A549 (cell line): ENCODE results near the gene ZNF483. TPM values are rescaled to one million over a fixed set of nuclear protein-coding genes. Genes with fewer than 3 reads are reported as not detected.

ENCODE experiments used
- ATAC-seq, 2 experiments: fragments of 200-7000 bp in 1 of 2; fragments of >200 bp in 1 of 2; cut with Nextera tagmentation in 1 of 2; cut with Tn5 transposase in 1 of 2; 3 replicates each; pipeline versions ENCODE4 v1.8.0 to v1.9.1; 2018 to 2020; ENCODE audit warnings: mild to moderate bottlenecking in 1 of 2, moderate library complexity in 1 of 2
- CTCF ChIA-PET: fragments of 300-600 bp; sonication (Branson Sonifier 250); formaldehyde crosslinking; extraction: SDS; loops from one replicate; lab custom pipeline; 2021; ENCODE audit warnings: antibody characterized with exemption, inconsistent platforms; lab: Yijun Ruan, JAX
- POLR2A ChIA-PET: fragments of 350-600 bp; formaldehyde crosslinking; extraction: SDS; loops from one replicate; lab custom pipeline; 2021; ENCODE audit warnings: antibody characterized with exemption, inconsistent platforms; lab: Yijun Ruan, JAX
- DNase-seq, 2 experiments: peaks; one replicate each; pipeline versions ENCODE4 v3.0.0 to v3.0.0-alpha.2; 2011 to 2016; ENCODE audit warnings: low read depth in 1 of 2, low spot score in 1 of 2
- FAIRE-seq: peaks from 2 replicates; lab custom pipeline; 2011; peaks lifted over from hg19 to GRCh38; lab: Jason Lieb, UNC
- H3K27ac ChIP-seq, 2 experiments: fragments of >200 bp; sonication (Bioruptor Twin); formaldehyde crosslinking; 3 replicates each; pipeline ENCODE4 v1.5.1; 2016 to 2017
- H3K4me1 ChIP-seq: fragments of >200 bp; sonication (Bioruptor Twin); formaldehyde crosslinking; 3 replicates; pipeline ENCODE4 v1.6.1; 2016
- H3K4me2 ChIP-seq: fragments of >200 bp; sonication (Bioruptor Twin); formaldehyde crosslinking; 3 replicates; pipeline ENCODE4 v1.6.1; 2016
- H3K4me3 ChIP-seq: fragments of >200 bp; sonication (Bioruptor Twin); formaldehyde crosslinking; 3 replicates; pipeline ENCODE4 v1.5.1; 2016
- H3K9me3 ChIP-seq: fragments of >200 bp; sonication (Bioruptor Twin); formaldehyde crosslinking; 3 replicates; pipeline ENCODE4 v1.6.1; 2016
- BHLHE40 ChIP-seq: IDR thresholded peaks from 2 replicates; pipeline ENCODE4 v1.6.1; 2012; ENCODE audit warnings: low read depth, low read length, inconsistent platforms
- CBX2 ChIP-seq: fragments of 200-600 bp; sonication (generic); IDR thresholded peaks from 2 replicates; pipeline ENCODE4 v1.6.1; 2016; ENCODE audit warnings: low read depth, mild to moderate bottlenecking, borderline replicate concordance
- CBX8 ChIP-seq: fragments of 200-600 bp; sonication (generic); IDR thresholded peaks from 2 replicates; pipeline ENCODE4 v1.6.1; 2016
- CHD4 ChIP-seq: fragments of 200-600 bp; sonication (generic); IDR thresholded peaks from 2 replicates; pipeline ENCODE4 v1.6.1; 2016; ENCODE audit warnings: antibody characterized with exemption, mild to moderate bottlenecking, borderline replicate concordance
- EP300 ChIP-seq, 2 experiments: fragments of >200 bp; sonication (Bioruptor Twin); formaldehyde crosslinking; IDR thresholded peaks; 2 replicates in 1 of 2; 3 replicates in 1 of 2; pipeline ENCODE4 v1.6.1; 2016 to 2017
- FOSB ChIP-seq: fragments of 250-450 bp; sonication (Bioruptor Pico); IDR thresholded peaks from 2 replicates; pipeline ENCODE4 v1.5.0; 2020; ENCODE audit warnings: mild to moderate bottlenecking, moderate library complexity
- GATA3 ChIP-seq: IDR thresholded peaks from 2 replicates; pipeline ENCODE4 v1.6.1; 2012; ENCODE audit warnings: borderline replicate concordance
- JUN ChIP-seq, 2 experiments: fragments of >200 bp; sonication (Bioruptor Twin); formaldehyde crosslinking; IDR thresholded peaks; 2 replicates in 1 of 2; 3 replicates in 1 of 2; pipeline ENCODE4 v1.6.1; 2016 to 2017
- JUNB ChIP-seq: fragments of >200 bp; sonication (Bioruptor Twin); formaldehyde crosslinking; IDR thresholded peaks from 2 replicates; pipeline ENCODE4 v1.6.1; 2016
- KDM1A ChIP-seq: fragments of 200-600 bp; sonication (generic); IDR thresholded peaks from 2 replicates; pipeline ENCODE4 v1.6.1; 2016; ENCODE audit warnings: low read depth, mild to moderate bottlenecking
- MAX ChIP-seq: IDR thresholded peaks from 2 replicates; pipeline ENCODE4 v1.6.1; 2012
- MAZ ChIP-seq: fragments of 150-350 bp; IDR thresholded peaks from 2 replicates; pipeline ENCODE4 v1.6.1; 2014; ENCODE audit warnings: antibody characterized with exemption, low read depth, low read length, borderline replicate concordance
- MYC ChIP-seq: IDR thresholded peaks from 2 replicates; pipeline ENCODE4 v1.6.1; 2012; ENCODE audit warnings: mild to moderate bottlenecking, inconsistent platforms, low read length, improper control_type of control experiment, borderline replicate concordance
- NFE2L2 ChIP-seq: fragments of 150-350 bp; conservative IDR thresholded peaks from 2 replicates; pipeline ENCODE4 v1.6.1; 2014; ENCODE audit warnings: low read length
- NPAS2 ChIP-seq: fragments of 250-450 bp; sonication (Bioruptor Pico); IDR thresholded peaks from 2 replicates; pipeline ENCODE4 v1.8.0; 2022; ENCODE audit warnings: mild to moderate bottlenecking, moderate library complexity, borderline replicate concordance
- PBX3 ChIP-seq: IDR thresholded peaks from 2 replicates; pipeline ENCODE4 v1.6.1; 2012
- RAD21 ChIP-seq, 2 experiments: fragments of >200 bp in 1 of 2; sonication (Bioruptor Twin) in 1 of 2; formaldehyde crosslinking in 1 of 2; IDR thresholded peaks in 1 of 2; conservative IDR thresholded peaks in 1 of 2; 2 replicates in 1 of 2; 3 replicates in 1 of 2; pipeline ENCODE4 v1.6.1; 2012 to 2018; ENCODE audit warnings: inconsistent platforms in 1 of 2
- RCOR1 ChIP-seq: fragments of 150-350 bp; IDR thresholded peaks from 2 replicates; pipeline ENCODE4 v1.6.1; 2014; ENCODE audit warnings: antibody characterized with exemption, low read length, low read depth
- RFX5 ChIP-seq: fragments of 450-650 bp; IDR thresholded peaks from 2 replicates; pipeline ENCODE4 v1.7.1; 2014; ENCODE audit warnings: antibody characterized with exemption, mild to moderate bottlenecking, moderate library complexity
- RNF2 ChIP-seq: fragments of 200-600 bp; sonication (generic); IDR thresholded peaks from 2 replicates; pipeline ENCODE4 v1.6.1; 2016; ENCODE audit warnings: low read depth, mild to moderate bottlenecking, antibody characterized with exemption, moderate library complexity, borderline replicate concordance
- SMC3 ChIP-seq: fragments of >200 bp; sonication (Bioruptor Twin); formaldehyde crosslinking; IDR thresholded peaks from 3 replicates; pipeline ENCODE4 v1.6.1; 2018; ENCODE audit warnings: inconsistent platforms
- TFCP2L1 ChIP-seq: fragments of 250-450 bp; sonication (Bioruptor Pico); IDR thresholded peaks from 2 replicates; pipeline ENCODE4 v1.5.0; 2021; ENCODE audit warnings: mild to moderate bottlenecking
- TP53 ChIP-seq: fragments of 250-450 bp; sonication (Bioruptor Pico); IDR thresholded peaks from 2 replicates; pipeline ENCODE4 v1.5.0; 2021; ENCODE audit warnings: mild to moderate bottlenecking, moderate library complexity
- USF2 ChIP-seq: fragments of 450-650 bp; IDR thresholded peaks from 2 replicates; pipeline ENCODE4 v1.6.1; 2014; ENCODE audit warnings: antibody characterized with exemption
- ZSCAN20 ChIP-seq: fragments of 250-450 bp; sonication (Bioruptor Pico); IDR thresholded peaks from 2 replicates; pipeline ENCODE4 v1.8.0; 2022; ENCODE audit warnings: mild to moderate bottlenecking, moderate library complexity
- WGBS: methylation state at CpG from one replicate; pipeline ENCODE4 v1.1.6; 2017; ENCODE audit errors: missing lambda C conversion rate; 5-methylcytosine and 5-hydroxymethylcytosine counted together
- polyA plus RNA-seq, 4 experiments: library from polyadenylated mRNA; depleted of rRNA in 3 of 4; stranded (reverse); fragments of >200 nt; fragmentation: RNase III in 1 of 4; extraction: RNeasy Plus Mini Kit Qiagen cat#74134 plus additional on column Dnase treatment in 1 of 4; gene quantifications; 2 replicates in 3 of 4; 3 replicates in 1 of 4; pipeline ENCODE4 v1.2.3, GENCODE V29; 2011 to 2017
- TF ChIP-seq, protein P1 (sequence below): fragments of >200 bp; sonication (Bioruptor Twin); formaldehyde crosslinking; IDR thresholded peaks from 3 replicates; pipeline ENCODE4 v1.6.1; 2016
- TF ChIP-seq, protein P2 (sequence below): fragments of >200 bp; sonication (Bioruptor Twin); formaldehyde crosslinking; IDR thresholded peaks from 2 replicates; pipeline ENCODE4 v1.6.1; 2016
- TF ChIP-seq, protein P3 (sequence below): fragments of 200-600 bp; sonication (generic); IDR thresholded peaks from 2 replicates; pipeline ENCODE4 v1.6.1; 2016; ENCODE audit warnings: antibody characterized with exemption, mild to moderate bottlenecking, moderate library complexity

Gene ZNF483
- polyA plus RNA-seq, 2 of the 4 experiments (the other 2 are of a cell fraction) = 1.0 to 2.8 TPM

GRCh38 chr9:111542497-111543254, 17.7 kb downstream of the ZNF483 start:
- ATAC-seq (no peak), DNase-seq (no peak), FAIRE-seq (no peak)
- Histone ChIP-seq H3K4me1 (no peaks in the 10 kb centered on the region), H3K27ac (no peak overlapping the region), H3K4me3 (no peak overlapping the region), H3K9me3 (peaks cover 98% of the 10 kb centered on the region), H3K4me2 (no peak overlapping the region)
- TF ChIP-seq, protein P1, sequence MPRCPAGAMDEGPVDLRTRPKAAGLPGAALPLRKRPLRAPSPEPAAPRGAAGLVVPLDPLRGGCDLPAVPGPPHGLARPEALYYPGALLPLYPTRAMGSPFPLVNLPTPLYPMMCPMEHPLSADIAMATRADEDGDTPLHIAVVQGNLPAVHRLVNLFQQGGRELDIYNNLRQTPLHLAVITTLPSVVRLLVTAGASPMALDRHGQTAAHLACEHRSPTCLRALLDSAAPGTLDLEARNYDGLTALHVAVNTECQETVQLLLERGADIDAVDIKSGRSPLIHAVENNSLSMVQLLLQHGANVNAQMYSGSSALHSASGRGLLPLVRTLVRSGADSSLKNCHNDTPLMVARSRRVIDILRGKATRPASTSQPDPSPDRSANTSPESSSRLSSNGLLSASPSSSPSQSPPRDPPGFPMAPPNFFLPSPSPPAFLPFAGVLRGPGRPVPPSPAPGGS = no peak
- TF ChIP-seq CBX8 (no peak), GATA3 (peak; percentile 51; the same call in 1 of the 2 replicates), MAX (no peak), TP53 (CRISPR knock-in tag) (no peak), RFX5 (no peak), BHLHE40 (no peak), NPAS2 (CRISPR knock-in tag) (no peak), CBX2 (no peak), ZSCAN20 (CRISPR knock-in tag) (no peak), KDM1A (0 out of 2 replicates have a peak, but pooled peaks have one; percentile 21), RAD21 (conservative IDR thresholded peaks at IDR 0.05 in 1 of 2, IDR thresholded peaks at IDR 0.05 in 1 of 2) (no peak), NFE2L2 (no peak), MAZ (no peak), USF2 (no peak)
- TF ChIP-seq, protein P2, sequence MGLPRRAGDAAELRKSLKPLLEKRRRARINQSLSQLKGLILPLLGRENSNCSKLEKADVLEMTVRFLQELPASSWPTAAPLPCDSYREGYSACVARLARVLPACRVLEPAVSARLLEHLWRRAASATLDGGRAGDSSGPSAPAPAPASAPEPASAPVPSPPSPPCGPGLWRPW = no peak; the same call in 1 of the 2 replicates
- TF ChIP-seq, protein P3, sequence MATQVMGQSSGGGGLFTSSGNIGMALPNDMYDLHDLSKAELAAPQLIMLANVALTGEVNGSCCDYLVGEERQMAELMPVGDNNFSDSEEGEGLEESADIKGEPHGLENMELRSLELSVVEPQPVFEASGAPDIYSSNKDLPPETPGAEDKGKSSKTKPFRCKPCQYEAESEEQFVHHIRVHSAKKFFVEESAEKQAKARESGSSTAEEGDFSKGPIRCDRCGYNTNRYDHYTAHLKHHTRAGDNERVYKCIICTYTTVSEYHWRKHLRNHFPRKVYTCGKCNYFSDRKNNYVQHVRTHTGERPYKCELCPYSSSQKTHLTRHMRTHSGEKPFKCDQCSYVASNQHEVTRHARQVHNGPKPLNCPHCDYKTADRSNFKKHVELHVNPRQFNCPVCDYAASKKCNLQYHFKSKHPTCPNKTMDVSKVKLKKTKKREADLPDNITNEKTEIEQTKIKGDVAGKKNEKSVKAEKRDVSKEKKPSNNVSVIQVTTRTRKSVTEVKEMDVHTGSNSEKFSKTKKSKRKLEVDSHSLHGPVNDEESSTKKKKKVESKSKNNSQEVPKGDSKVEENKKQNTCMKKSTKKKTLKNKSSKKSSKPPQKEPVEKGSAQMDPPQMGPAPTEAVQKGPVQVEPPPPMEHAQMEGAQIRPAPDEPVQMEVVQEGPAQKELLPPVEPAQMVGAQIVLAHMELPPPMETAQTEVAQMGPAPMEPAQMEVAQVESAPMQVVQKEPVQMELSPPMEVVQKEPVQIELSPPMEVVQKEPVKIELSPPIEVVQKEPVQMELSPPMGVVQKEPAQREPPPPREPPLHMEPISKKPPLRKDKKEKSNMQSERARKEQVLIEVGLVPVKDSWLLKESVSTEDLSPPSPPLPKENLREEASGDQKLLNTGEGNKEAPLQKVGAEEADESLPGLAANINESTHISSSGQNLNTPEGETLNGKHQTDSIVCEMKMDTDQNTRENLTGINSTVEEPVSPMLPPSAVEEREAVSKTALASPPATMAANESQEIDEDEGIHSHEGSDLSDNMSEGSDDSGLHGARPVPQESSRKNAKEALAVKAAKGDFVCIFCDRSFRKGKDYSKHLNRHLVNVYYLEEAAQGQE = no peak
- WGBS = 82% methylated on average over 11 of the region's 11 CpGs
- ChIA-PET POLR2A (no interaction called here), CTCF (interaction anchor here (0.6 kb wide), 2 partner anchors 86 to 230 kb away, joined by 3 to 4 read pairs; no protein-coding TSS in a partner anchor)

GRCh38 chr9:111548623-111549022, 23.6 kb downstream of the ZNF483 start:
- no peak overlapping the region for H3K27ac ChIP-seq
- no peak overlapping the region for H3K4me2 ChIP-seq
- peaks cover 92% of the 10 kb centered on the region for H3K9me3 ChIP-seq
- WGBS = 77% methylated on average over 2 of the region's 2 CpGs
- ChIA-PET POLR2A (no interaction called here), CTCF (no interaction called here)
- no peak overlapping the region for H3K4me3 ChIP-seq
- ATAC-seq = no peak
- DNase-seq = no peak
- TF ChIP-seq RCOR1 (no peak), USF2 (no peak), TFCP2L1 (CRISPR knock-in tag) (no peak), CHD4 (no peak), BHLHE40 (no peak), JUNB (no peak), PBX3 (no peak), MYC (no peak), RAD21 (conservative IDR thresholded peaks at IDR 0.05 in 1 of 2, IDR thresholded peaks at IDR 0.05 in 1 of 2) (no peak), JUN (IDR thresholded peaks at IDR 0.05) (no peak), RFX5 (no peak), FOSB (CRISPR knock-in tag) (no peak), CBX8 (no peak), EP300 (IDR thresholded peaks at IDR 0.05) (no peak), SMC3 (no peak), TP53 (CRISPR knock-in tag) (no peak), RNF2 (no peak)
- no peaks in the 10 kb centered on the region for H3K4me1 ChIP-seq
- no peak for FAIRE-seq
